A673 (cell line): Measurements from ENCODE around the gene ITSN1.

ENCODE experiments used
- CTCF ChIP-seq: fragments of 300-800, 200-600 bp; sonication (generic); conservative IDR thresholded peaks from 2 replicates; pipeline ENCODE4 v1.5.1; 2017; ENCODE audit warnings: low read depth, mild to moderate bottlenecking, antibody characterized with exemption, low read length, moderate library complexity, mixed read lengths
- EZH2 ChIP-seq: fragments of 200-600 bp; sonication (generic); IDR thresholded peaks from 2 replicates; pipeline ENCODE4 v1.6.1; 2017; ENCODE audit warnings: borderline replicate concordance, low read depth, mild to moderate bottlenecking, mixed read lengths, antibody characterized with exemption, low read length; ENCODE audit not compliant: poor library complexity, severe bottlenecking

DNA sequence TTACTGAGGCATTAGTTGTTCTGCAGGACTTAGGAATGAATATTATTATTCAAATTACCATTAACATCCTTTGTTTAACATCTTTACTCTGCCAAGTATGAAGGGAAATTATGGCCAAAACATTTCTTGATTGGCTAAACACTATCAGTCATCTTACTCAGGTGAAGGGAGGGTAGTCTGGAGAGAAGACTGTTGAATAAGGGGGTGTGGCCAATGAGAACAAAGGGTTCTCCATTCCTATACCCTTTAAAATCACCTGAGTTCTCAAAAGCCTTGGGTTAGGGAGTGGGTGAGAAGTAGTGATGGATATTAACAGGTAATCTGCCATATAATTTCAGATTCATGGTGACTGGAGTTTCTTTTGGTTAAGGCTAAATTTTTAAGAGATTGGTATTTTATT, 20.0 kb upstream of the ITSN1 start:
- no peak for TF ChIP-seq EZH2
- no peak for TF ChIP-seq CTCF
